ENCODE measurements around the gene EML5.
"Not testable (repeated sequence)": the region's sequence is repeated elsewhere in the genome, so short reads cannot be mapped to it uniquely, and the experiment has no call there.

Gene EML5

GRCh38 chr14:88792473-88793258 lies at the start of gene EML5:
EML5 (minus strand) TSS chr14:88792953; CDS start chr14:88792503, 450 bp downstream.
- DNase-seq (ENCODE audit: low read depth, low spot score): no peak

- DNase-seq (ENCODE audit: low read depth, low spot score): no peak
Observed at GRCh38 chr14:88842414-88842813, 49.7 kb upstream of the EML5 start.

GRCh38 chr14:88841741-88842140 lies 49.0 kb upstream of the EML5 start:
- DNase-seq (ENCODE audit: low read depth, low spot score): no peak

GRCh38 chr14:88840926-88841325 lies 48.2 kb upstream of the EML5 start:
- no peak for DNase-seq (ENCODE audit: low read depth, low spot score)

- no peak for DNase-seq (ENCODE audit: low read depth, low spot score)
Observed at GRCh38 chr14:88838015-88838414, 45.3 kb upstream of the EML5 start.

- DNase-seq (ENCODE audit: low read depth, low spot score): no peak
Observed at GRCh38 chr14:88837495-88837894, 44.7 kb upstream of the EML5 start.

- no peak for DNase-seq (ENCODE audit: low read depth, low spot score)
Observed at GRCh38 chr14:88835661-88836060, 42.9 kb upstream of the EML5 start.

GRCh38 chr14:88834883-88835431 lies 42.2 kb upstream of the EML5 start:
- DNase-seq (ENCODE audit: low read depth, low spot score): no peak

GRCh38 chr14:88831284-88831683 lies 38.5 kb upstream of the EML5 start:
- DNase-seq (ENCODE audit: low read depth, low spot score): no peak

GRCh38 chr14:88829685-88830302 lies 37.0 kb upstream of the EML5 start:
- no peak for DNase-seq (ENCODE audit: low read depth, low spot score)

- DNase-seq (ENCODE audit: low read depth, low spot score): no peak
Observed at GRCh38 chr14:88829188-88829587, 36.4 kb upstream of the EML5 start.

GRCh38 chr14:88825503-88825902 lies 32.8 kb upstream of the EML5 start:
- DNase-seq (ENCODE audit: low read depth, low spot score): no peak

GRCh38 chr14:88825078-88825458 lies 32.3 kb upstream of the EML5 start:
- DNase-seq (ENCODE audit: low read depth, low spot score): no peak

GRCh38 chr14:88824314-88825077 lies 31.7 kb upstream of the EML5 start, which contains the start of gene TTC8:
TTC8 (plus strand) TSS chr14:88824651; CDS start chr14:88824708, 57 bp downstream.
- DNase-seq (ENCODE audit: low read depth, low spot score): peak; percentile 61

GRCh38 chr14:88823968-88824313 lies 31.2 kb upstream of the EML5 start:
- no peak for DNase-seq (ENCODE audit: low read depth, low spot score)

GRCh38 chr14:88821888-88822287 lies 29.1 kb upstream of the EML5 start:
- no peak for DNase-seq (ENCODE audit: low read depth, low spot score)

- DNase-seq (ENCODE audit: low read depth, low spot score): no peak
Observed at GRCh38 chr14:88821378-88821777, 28.6 kb upstream of the EML5 start.

- not testable (repeated sequence) for DNase-seq (ENCODE audit: low read depth, low spot score)
Observed at GRCh38 chr14:88819674-88820073, 26.9 kb upstream of the EML5 start.

GRCh38 chr14:88818018-88818417 lies 25.3 kb upstream of the EML5 start:
- no peak for DNase-seq (ENCODE audit: low read depth, low spot score)

GRCh38 chr14:88815980-88816379 lies 23.2 kb upstream of the EML5 start:
- no peak for DNase-seq (ENCODE audit: low read depth, low spot score)

GRCh38 chr14:88808359-88808758 lies 15.6 kb upstream of the EML5 start:
- no peak for DNase-seq (ENCODE audit: low read depth, low spot score)

GRCh38 chr14:88804477-88804876 lies 11.7 kb upstream of the EML5 start:
- no peak for DNase-seq (ENCODE audit: low read depth, low spot score)
